Testis (tissue), 3 donors: ENCODE measurements around the gene STARD7. TPM values are rescaled to one million over a fixed set of nuclear protein-coding genes. Genes with fewer than 3 reads are reported as not detected.

ENCODE experiments used
- DNase-seq: peaks from one replicate; pipeline ENCODE4 v3.0.0-alpha.2; 2019
- H3K27ac ChIP-seq, 2 donors: fragments of 200-600 bp; sonication (generic); one replicate each; pipeline ENCODE4 v1.5.1; 2019
- H3K27me3 ChIP-seq: fragments of 200-600 bp; sonication (generic); one replicate; pipeline ENCODE4 v1.5.1; 2019
- H3K36me3 ChIP-seq: fragments of 200-600 bp; sonication (generic); one replicate; pipeline ENCODE4 v1.5.1; 2017; ENCODE audit warnings: low read depth; ENCODE audit errors: missing control alignments
- H3K4me1 ChIP-seq: fragments of 200-600 bp; sonication (generic); one replicate; pipeline ENCODE4 v1.5.1; 2019
- H3K4me3 ChIP-seq, 2 donors: fragments of 200-600 bp; sonication (generic); one replicate each; pipeline ENCODE4 v1.5.1; 2017 to 2019
- H3K9me3 ChIP-seq: fragments of 200-600 bp; sonication (generic); one replicate; pipeline ENCODE4 v1.5.1; 2017
- POLR2A ChIP-seq: fragments of 450-650 bp; IDR thresholded peaks from one replicate; pipeline ENCODE4 v1.6.1; 2017; ENCODE audit warnings: antibody characterized with exemption, mild to moderate bottlenecking, moderate library complexity
- WGBS, 2 donors: methylation state at CpG; one replicate each; pipeline ENCODE4 v1.1.5; 2018; 5-methylcytosine and 5-hydroxymethylcytosine counted together
- intact Hi-C: fragments of 100-400 bp; cut with DNase I; formaldehyde crosslinking; loops from one replicate; pipeline ENCODE4 v1.15.1; 2023; ENCODE audit warnings: low total_unique reads
- polyA plus RNA-seq: library from polyadenylated mRNA; stranded (reverse); fragments of 350-450 nt; fragmentation: Illumina TruSeq; extraction: RNeasy Lipid Tissue Mini Kit (QIAGEN cat#74804); gene quantifications from one replicate; pipeline ENCODE4 v1.2.3, GENCODE V29; 2014; ENCODE audit warnings: low read depth, low replicate concordance; ENCODE audit not compliant: insufficient read depth
- total RNA-seq, 2 donors: library from RNA; depleted of rRNA; stranded (reverse); fragments of >200 nt; gene quantifications; one replicate each; pipeline ENCODE4 v1.2.3, GENCODE V29; 2016
- TF ChIP-seq, protein P1 (sequence below), 3 experiments: fragments of 450-650 bp in 2 of 3; fragments of 200-600 bp in 1 of 3; sonication (generic) in 1 of 3; IDR thresholded peaks; one replicate each; pipeline ENCODE4 v1.5.1; 2016 to 2019; ENCODE audit warnings: antibody characterized with exemption in 3 of 3, mild to moderate bottlenecking in 2 of 3, moderate library complexity in 1 of 3

Gene STARD7
- total and polyA plus RNA-seq, 3 donors from 2014 or later = 58.0 to 96.2 (median 77.7) TPM

DNA sequence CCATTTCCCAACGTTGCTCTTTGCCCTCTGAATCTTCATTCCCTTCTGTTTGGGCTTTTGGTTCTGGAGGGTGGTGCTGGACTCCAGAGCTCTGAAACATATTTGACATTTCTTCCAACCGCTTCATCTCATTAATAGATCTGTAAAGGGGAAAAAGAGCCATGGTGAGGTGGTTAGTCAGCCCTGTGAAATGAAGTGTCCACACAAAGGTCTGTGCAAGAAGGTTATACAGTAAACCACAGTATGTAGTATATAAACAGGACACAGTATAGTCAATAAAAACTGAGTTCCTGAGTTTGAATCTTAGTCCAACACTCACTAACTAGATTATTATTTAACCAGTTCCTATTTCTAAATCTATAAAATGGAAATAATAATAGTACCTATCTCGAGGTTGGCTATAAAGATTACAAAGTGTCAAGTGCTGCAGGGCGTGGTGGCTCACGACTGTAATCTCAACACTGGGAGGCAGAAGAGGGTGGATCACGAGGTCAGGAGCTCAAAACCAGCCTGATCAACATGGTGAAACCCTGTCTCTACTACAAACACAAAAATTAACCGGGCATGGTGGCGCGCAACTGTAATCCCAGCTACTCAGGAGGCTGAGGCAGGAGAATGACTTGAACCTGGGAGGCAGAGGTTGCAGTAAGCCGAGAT, 13.1 kb downstream of the STARD7 start:
- TF ChIP-seq, protein P1, sequence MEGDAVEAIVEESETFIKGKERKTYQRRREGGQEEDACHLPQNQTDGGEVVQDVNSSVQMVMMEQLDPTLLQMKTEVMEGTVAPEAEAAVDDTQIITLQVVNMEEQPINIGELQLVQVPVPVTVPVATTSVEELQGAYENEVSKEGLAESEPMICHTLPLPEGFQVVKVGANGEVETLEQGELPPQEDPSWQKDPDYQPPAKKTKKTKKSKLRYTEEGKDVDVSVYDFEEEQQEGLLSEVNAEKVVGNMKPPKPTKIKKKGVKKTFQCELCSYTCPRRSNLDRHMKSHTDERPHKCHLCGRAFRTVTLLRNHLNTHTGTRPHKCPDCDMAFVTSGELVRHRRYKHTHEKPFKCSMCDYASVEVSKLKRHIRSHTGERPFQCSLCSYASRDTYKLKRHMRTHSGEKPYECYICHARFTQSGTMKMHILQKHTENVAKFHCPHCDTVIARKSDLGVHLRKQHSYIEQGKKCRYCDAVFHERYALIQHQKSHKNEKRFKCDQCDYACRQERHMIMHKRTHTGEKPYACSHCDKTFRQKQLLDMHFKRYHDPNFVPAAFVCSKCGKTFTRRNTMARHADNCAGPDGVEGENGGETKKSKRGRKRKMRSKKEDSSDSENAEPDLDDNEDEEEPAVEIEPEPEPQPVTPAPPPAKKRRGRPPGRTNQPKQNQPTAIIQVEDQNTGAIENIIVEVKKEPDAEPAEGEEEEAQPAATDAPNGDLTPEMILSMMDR (IDR thresholded peaks at IDR 0.05) = no peak
- TF ChIP-seq POLR2A = no peak
- Histone ChIP-seq H3K36me3 (no peaks in the 10 kb centered on the region), H3K4me3 (no peak overlapping the region), H3K9me3 (no peaks in the 10 kb centered on the region), H3K4me1 (peaks cover 10% of the 10 kb centered on the region), H3K27ac (no peak overlapping the region), H3K27me3 (no peaks in the 10 kb centered on the region)
- intact Hi-C loops = no loop called here
- DNase-seq = peak; percentile 38
- WGBS, 2 donors = 74 to 82% methylated on average over 10 of the region's 10 CpGs

DNA sequence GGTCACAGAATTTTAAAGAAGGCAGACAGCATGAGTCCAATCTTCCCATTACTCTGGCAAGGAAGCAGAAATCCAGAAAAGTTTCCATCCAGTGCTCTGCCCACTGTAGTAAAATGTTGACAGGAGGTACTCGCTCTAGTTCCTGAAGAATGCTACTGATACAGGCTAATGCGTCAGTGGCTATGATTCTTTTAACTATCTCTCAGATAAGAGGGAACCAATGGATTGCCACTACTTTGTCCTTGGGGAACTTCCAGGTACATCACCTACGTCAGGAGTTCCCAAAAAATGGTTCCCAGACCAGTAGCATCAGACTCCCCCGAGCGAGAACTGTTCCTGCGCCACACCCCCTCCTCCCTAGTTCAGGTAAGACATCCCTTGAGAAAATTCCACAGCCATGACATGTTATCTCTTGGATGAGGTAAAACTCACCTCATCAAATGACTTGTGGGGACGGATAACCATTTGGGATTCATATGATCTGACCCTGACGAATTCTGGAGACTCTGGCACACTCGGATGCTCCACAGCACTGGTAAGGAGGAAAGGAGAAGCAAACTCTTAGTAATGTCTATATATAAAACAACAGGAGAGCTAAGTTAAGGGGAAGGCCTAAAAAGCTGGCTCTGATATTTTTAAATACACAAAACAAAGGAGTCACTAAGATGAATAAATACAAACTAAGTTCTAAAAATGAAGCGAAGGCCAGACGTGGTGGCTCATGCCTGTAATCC, 16.5 kb downstream of the STARD7 start:
- H3K9me3 ChIP-seq = no peaks in the 10 kb centered on the region
- no peak for TF ChIP-seq POLR2A
- TF ChIP-seq, protein P1 (IDR thresholded peaks at IDR 0.05) = no peak
- 83 to 88% methylated on average over 11 of the region's 11 CpGs for whole genome bisulfite sequencing, 2 donors
- no peaks in the 10 kb centered on the region for H3K36me3 ChIP-seq
- H3K4me3 ChIP-seq = no peak overlapping the region
- intact Hi-C loops = no loop called here
- H3K27ac ChIP-seq = no peak overlapping the region
- no peaks in the 10 kb centered on the region for H3K27me3 ChIP-seq
- no peak for DNase-seq
- no peaks in the 10 kb centered on the region for H3K4me1 ChIP-seq

DNA sequence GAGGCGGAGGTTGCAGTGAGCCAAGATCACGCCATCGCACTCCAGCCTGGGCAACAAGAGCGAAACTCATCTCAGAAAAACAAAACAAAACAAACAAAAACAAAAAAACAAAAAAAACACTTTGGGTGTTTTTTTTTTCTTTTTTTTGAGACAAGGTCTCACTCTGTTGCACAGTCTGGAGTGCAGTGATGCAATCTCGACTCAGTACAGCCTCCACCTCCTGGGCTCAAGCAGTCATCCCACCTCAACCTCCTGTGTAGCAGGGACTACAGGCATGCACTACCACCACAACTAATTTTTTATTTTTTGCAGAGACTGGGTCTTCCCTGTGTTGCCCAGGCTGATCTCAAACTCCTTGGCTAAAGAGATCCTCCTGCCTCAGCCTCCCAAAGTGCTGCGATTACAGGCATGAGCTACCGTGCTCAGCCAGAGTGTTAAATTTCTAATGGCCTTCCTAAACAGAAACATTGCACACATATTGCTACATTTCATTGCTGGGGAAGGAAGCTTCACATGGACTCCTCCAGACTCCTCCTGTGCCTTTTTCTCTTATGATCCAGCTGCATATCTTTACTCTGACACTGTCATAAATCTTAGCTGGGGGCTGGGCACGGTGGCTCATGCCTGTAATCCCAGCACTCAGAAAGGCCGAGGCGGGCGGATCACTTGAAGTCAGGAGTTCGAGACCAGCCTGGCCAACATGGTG, 19.7 kb downstream of the STARD7 start:
- H3K36me3 ChIP-seq = no peaks in the 10 kb centered on the region
- H3K4me1 ChIP-seq = peaks cover 10% of the 10 kb centered on the region
- H3K27ac ChIP-seq = no peak overlapping the region
- intact Hi-C loops = no loop called here
- TF ChIP-seq, protein P1 (IDR thresholded peaks at IDR 0.05) = no peak
- TF ChIP-seq POLR2A = no peak
- no peaks in the 10 kb centered on the region for H3K27me3 ChIP-seq
- DNase-seq = peak; percentile 42
- 68 to 70% methylated on average over 12 of the region's 12 CpGs for WGBS, 2 donors
- no peak overlapping the region for H3K4me3 ChIP-seq
- no peaks in the 10 kb centered on the region for H3K9me3 ChIP-seq

DNA sequence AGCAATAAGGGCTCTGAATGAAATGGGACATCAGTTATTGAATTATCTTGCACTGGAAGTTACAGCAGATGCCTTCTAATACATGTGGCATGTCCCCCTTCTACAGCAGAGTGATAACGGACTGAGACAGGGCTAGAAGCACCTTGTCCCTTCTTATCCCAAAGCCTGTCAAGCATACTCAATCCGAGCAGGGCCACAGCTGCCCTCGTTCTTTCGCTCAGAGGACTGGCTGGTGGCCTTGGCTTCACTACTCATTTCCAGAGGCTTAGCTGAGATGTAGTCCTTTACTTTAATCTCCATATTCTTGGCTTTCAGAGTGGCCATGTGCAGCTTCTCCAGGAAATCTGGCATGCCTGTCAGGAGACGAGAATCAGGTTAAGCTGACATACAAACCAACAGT, 22.1 kb downstream of the STARD7 start:
- no peaks in the 10 kb centered on the region for H3K36me3 ChIP-seq
- intact Hi-C loops = no loop called here
- no peak for TF ChIP-seq POLR2A
- TF ChIP-seq, protein P1 (IDR thresholded peaks at IDR 0.05) = no peak
- no peaks in the 10 kb centered on the region for H3K27me3 ChIP-seq
- no peak overlapping the region for H3K4me3 ChIP-seq
- no peaks in the 10 kb centered on the region for H3K9me3 ChIP-seq
- no peak for DNase-seq
- H3K27ac ChIP-seq = no peak overlapping the region
- H3K4me1 ChIP-seq = peaks cover 10% of the 10 kb centered on the region
- 59 to 69% methylated on average over 5 of the region's 5 CpGs for WGBS, 2 donors
